ENCODE results near the gene DDOST.
"Not testable (repeated sequence)": the region's sequence is repeated elsewhere in the genome, so short reads cannot be mapped to it uniquely, and the experiment has no call there.

DDOST gene

GRCh38 chr1:20610970-20611369 lies 50.2 kb downstream of the DDOST start:
- DNase-seq = no peak
- WGBS = 100% methylated on average over 2 of the region's 2 CpGs
- no peak overlapping the region for H3K23ac ChIP-seq (ENCODE audit: low read length in 2 of 2)
- no peak overlapping the region for H3K27ac ChIP-seq (ENCODE audit: low read length, poor library complexity, severe bottlenecking)
- no peak overlapping the region for H4K91ac ChIP-seq (ENCODE audit: low read length)
- H2AK5ac ChIP-seq (ENCODE audit: low read length, severe bottlenecking) = no peak overlapping the region
- no peak overlapping the region for H2BK15ac ChIP-seq (ENCODE audit: low read depth, poor library complexity, severe bottlenecking)
- no peak overlapping the region for H4K8ac ChIP-seq (ENCODE audit: low read length)
- H2BK5ac ChIP-seq (ENCODE audit: low read depth, low read length, poor library complexity, severe bottlenecking) = no peak overlapping the region
- no peaks in the 10 kb centered on the region for H3K36me3 ChIP-seq (ENCODE audit: control insufficient read depth in 1 of 2, insufficient read depth in 2 of 2, low read depth in 1 of 2, low read length in 2 of 2)
- H3K4me3 ChIP-seq (ENCODE audit: insufficient read depth in 1 of 2, low read depth in 1 of 2, low read length in 2 of 2) = no peak overlapping the region
- no peak overlapping the region for H2BK120ac ChIP-seq (ENCODE audit: low read depth, low read length)
- no peak overlapping the region for H3K18ac ChIP-seq (ENCODE audit: low read depth in 1 of 2, low read length in 2 of 2)
- H3K4ac ChIP-seq (ENCODE audit: low read depth in 1 of 2, low read length in 2 of 2) = no peak overlapping the region
- H2BK12ac ChIP-seq (ENCODE audit: low read length in 2 of 2) = no peak overlapping the region
- H3K14ac ChIP-seq (ENCODE audit: low read length in 2 of 2) = no peak overlapping the region
- no peaks in the 10 kb centered on the region for H3K9me3 ChIP-seq (ENCODE audit: control insufficient read depth, low read length)
- H3K4me2 ChIP-seq (ENCODE audit: low read length, poor library complexity, severe bottlenecking) = no peak overlapping the region
- H3K79me1 ChIP-seq (replicated peaks; ENCODE audit: low read length, poor library complexity, severe bottlenecking) = no peaks in the 10 kb centered on the region
- peaks cover 6% of the 10 kb centered on the region for H3K4me1 ChIP-seq (ENCODE audit: control insufficient read depth, insufficient read depth, low read depth, low read length)
- no peak overlapping the region for H2AFZ ChIP-seq (ENCODE audit: low read depth, low read length)
- H3K9ac ChIP-seq (ENCODE audit: low read length) = no peak overlapping the region
- H3K27me3 ChIP-seq (ENCODE audit: control insufficient read depth in 1 of 2, insufficient read depth in 1 of 2, low read length in 2 of 2) = no peaks in the 10 kb centered on the region

GRCh38 chr1:20609541-20609940 lies 51.6 kb downstream of the DDOST start:
- Histone ChIP-seq H2BK5ac (ENCODE audit: low read depth, low read length, poor library complexity, severe bottlenecking) (no peak overlapping the region), H3K79me1 (replicated peaks; ENCODE audit: low read length, poor library complexity, severe bottlenecking) (no peaks in the 10 kb centered on the region), H3K4me2 (ENCODE audit: low read length, poor library complexity, severe bottlenecking) (no peak overlapping the region), H3K4me3 (ENCODE audit: insufficient read depth in 1 of 2, low read depth in 1 of 2, low read length in 2 of 2) (no peak overlapping the region), H3K14ac (ENCODE audit: low read length in 2 of 2) (no peak overlapping the region), H2BK120ac (ENCODE audit: low read depth, low read length) (no peak overlapping the region), H3K27me3 (ENCODE audit: control insufficient read depth in 1 of 2, insufficient read depth in 1 of 2, low read length in 2 of 2) (no peaks in the 10 kb centered on the region), H3K4ac (ENCODE audit: low read depth in 1 of 2, low read length in 2 of 2) (no peak overlapping the region), H3K18ac (ENCODE audit: low read depth in 1 of 2, low read length in 2 of 2) (no peak overlapping the region), H4K91ac (ENCODE audit: low read length) (no peak overlapping the region), H2AK5ac (ENCODE audit: low read length, severe bottlenecking) (no peak overlapping the region), H4K8ac (ENCODE audit: low read length) (no peak overlapping the region), H3K27ac (ENCODE audit: low read length, poor library complexity, severe bottlenecking) (no peak overlapping the region), H3K23ac (ENCODE audit: low read length in 2 of 2) (no peak overlapping the region), H2AFZ (ENCODE audit: low read depth, low read length) (no peak overlapping the region), H2BK15ac (ENCODE audit: low read depth, poor library complexity, severe bottlenecking) (no peak overlapping the region), H3K9me3 (ENCODE audit: control insufficient read depth, low read length) (no peaks in the 10 kb centered on the region), H3K4me1 (ENCODE audit: control insufficient read depth, insufficient read depth, low read depth, low read length) (peaks cover 7% of the 10 kb centered on the region), H3K36me3 (ENCODE audit: control insufficient read depth in 1 of 2, insufficient read depth in 2 of 2, low read depth in 1 of 2, low read length in 2 of 2) (no peaks in the 10 kb centered on the region), H2BK12ac (ENCODE audit: low read length in 2 of 2) (no peak overlapping the region), H3K9ac (ENCODE audit: low read length) (no peak overlapping the region)
- WGBS = 100% methylated on average over 5 of the region's 6 CpGs
- no peak for DNase-seq

- H2AK5ac ChIP-seq (ENCODE audit: low read length, severe bottlenecking); H4K8ac ChIP-seq (ENCODE audit: low read length); H3K27me3 ChIP-seq (ENCODE audit: control insufficient read depth in 1 of 2, insufficient read depth in 1 of 2, low read length in 2 of 2); H3K9me3 ChIP-seq (ENCODE audit: control insufficient read depth, low read length); H3K4me2 ChIP-seq (ENCODE audit: low read length, poor library complexity, severe bottlenecking); H3K36me3 ChIP-seq (ENCODE audit: control insufficient read depth in 1 of 2, insufficient read depth in 2 of 2, low read depth in 1 of 2, low read length in 2 of 2); H2BK15ac ChIP-seq (ENCODE audit: low read depth, poor library complexity, severe bottlenecking); H4K91ac ChIP-seq (ENCODE audit: low read length); H3K18ac ChIP-seq (ENCODE audit: low read depth in 1 of 2, low read length in 2 of 2); H3K23ac ChIP-seq (ENCODE audit: low read length in 2 of 2); DNase-seq; H2BK5ac ChIP-seq (ENCODE audit: low read depth, low read length, poor library complexity, severe bottlenecking); H2BK12ac ChIP-seq (ENCODE audit: low read length in 2 of 2); H3K14ac ChIP-seq (ENCODE audit: low read length in 2 of 2); H3K4me1 ChIP-seq (ENCODE audit: control insufficient read depth, insufficient read depth, low read depth, low read length); H3K27ac ChIP-seq (ENCODE audit: low read length, poor library complexity, severe bottlenecking); H3K9ac ChIP-seq (ENCODE audit: low read length); H3K79me1 ChIP-seq (replicated peaks; ENCODE audit: low read length, poor library complexity, severe bottlenecking); H3K4me3 ChIP-seq (ENCODE audit: insufficient read depth in 1 of 2, low read depth in 1 of 2, low read length in 2 of 2); H3K4ac ChIP-seq (ENCODE audit: low read depth in 1 of 2, low read length in 2 of 2); H2AFZ ChIP-seq (ENCODE audit: low read depth, low read length); H2BK120ac ChIP-seq (ENCODE audit: low read depth, low read length): not testable (repeated sequence)
- WGBS = 100% methylated on average over 6 of the region's 7 CpGs
These were observed 54.2 kb downstream of the DDOST start for GRCh38 chr1:20606801-20607570.

- no peak overlapping the region for H2BK5ac ChIP-seq (ENCODE audit: low read depth, low read length, poor library complexity, severe bottlenecking)
- no peaks in the 10 kb centered on the region for H3K36me3 ChIP-seq (ENCODE audit: control insufficient read depth in 1 of 2, insufficient read depth in 2 of 2, low read depth in 1 of 2, low read length in 2 of 2)
- H2BK120ac ChIP-seq (ENCODE audit: low read depth, low read length) = no peak overlapping the region
- H3K4me2 ChIP-seq (ENCODE audit: low read length, poor library complexity, severe bottlenecking) = no peak overlapping the region
- H3K9me3 ChIP-seq (ENCODE audit: control insufficient read depth, low read length) = no peaks in the 10 kb centered on the region
- no peak overlapping the region for H2BK15ac ChIP-seq (ENCODE audit: low read depth, poor library complexity, severe bottlenecking)
- no peak overlapping the region for H3K14ac ChIP-seq (ENCODE audit: low read length in 2 of 2)
- no peak overlapping the region for H3K18ac ChIP-seq (ENCODE audit: low read depth in 1 of 2, low read length in 2 of 2)
- WGBS = 85% methylated on average over 7 of the region's 7 CpGs
- H2BK12ac ChIP-seq (ENCODE audit: low read length in 2 of 2) = no peak overlapping the region
- no peaks in the 10 kb centered on the region for H3K27me3 ChIP-seq (ENCODE audit: control insufficient read depth in 1 of 2, insufficient read depth in 1 of 2, low read length in 2 of 2)
- no peak overlapping the region for H4K91ac ChIP-seq (ENCODE audit: low read length)
- H2AFZ ChIP-seq (ENCODE audit: low read depth, low read length) = no peak overlapping the region
- no peak overlapping the region for H3K4me3 ChIP-seq (ENCODE audit: insufficient read depth in 1 of 2, low read depth in 1 of 2, low read length in 2 of 2)
- no peak overlapping the region for H3K23ac ChIP-seq (ENCODE audit: low read length in 2 of 2)
- DNase-seq = no peak
- no peaks in the 10 kb centered on the region for H3K79me1 ChIP-seq (replicated peaks; ENCODE audit: low read length, poor library complexity, severe bottlenecking)
- no peak overlapping the region for H4K8ac ChIP-seq (ENCODE audit: low read length)
- no peak overlapping the region for H3K4ac ChIP-seq (ENCODE audit: low read depth in 1 of 2, low read length in 2 of 2)
- H2AK5ac ChIP-seq (ENCODE audit: low read length, severe bottlenecking) = no peak overlapping the region
- H3K4me1 ChIP-seq (ENCODE audit: control insufficient read depth, insufficient read depth, low read depth, low read length) = peaks cover 8% of the 10 kb centered on the region
- no peak overlapping the region for H3K27ac ChIP-seq (ENCODE audit: low read length, poor library complexity, severe bottlenecking)
- H3K9ac ChIP-seq (ENCODE audit: low read length) = no peak overlapping the region
These were observed 56.5 kb downstream of the DDOST start for GRCh38 chr1:20604678-20605077.
